NCI-H460 (cell line): Measurements from ENCODE around the gene NUP153. TPM values are rescaled to one million over a fixed set of nuclear protein-coding genes. Genes with fewer than 3 reads are reported as not detected.
"Not testable (repeated sequence)": the region's sequence is repeated elsewhere in the genome, so short reads cannot be mapped to it uniquely, and the experiment has no call there.

Experiments used
- DNase-seq: peaks from one replicate; pipeline ENCODE4 v3.0.0-alpha.2; 2016; ENCODE audit warnings: low read depth; ENCODE audit errors: extremely low read depth
- polyA plus RNA-seq: library from polyadenylated mRNA; depleted of rRNA; stranded (reverse); fragments of >200 nt; gene quantifications from 2 replicates; pipeline ENCODE4 v1.2.3, GENCODE V29; 2014; cell fraction: nucleus; rRNA removed
- total RNA-seq: library from RNA; depleted of rRNA; stranded (reverse); fragments of >200 nt; shearing (Covaris generic); gene quantifications from 2 replicates; pipeline ENCODE4 v1.2.3, GENCODE V29; 2014; rRNA removed

NUP153 gene
- 31.0 and 31.2 TPM in 2 replicates for total RNA-seq
- polyA plus RNA-seq = 22.3 and 26.2 TPM in 2 replicates

DNA sequence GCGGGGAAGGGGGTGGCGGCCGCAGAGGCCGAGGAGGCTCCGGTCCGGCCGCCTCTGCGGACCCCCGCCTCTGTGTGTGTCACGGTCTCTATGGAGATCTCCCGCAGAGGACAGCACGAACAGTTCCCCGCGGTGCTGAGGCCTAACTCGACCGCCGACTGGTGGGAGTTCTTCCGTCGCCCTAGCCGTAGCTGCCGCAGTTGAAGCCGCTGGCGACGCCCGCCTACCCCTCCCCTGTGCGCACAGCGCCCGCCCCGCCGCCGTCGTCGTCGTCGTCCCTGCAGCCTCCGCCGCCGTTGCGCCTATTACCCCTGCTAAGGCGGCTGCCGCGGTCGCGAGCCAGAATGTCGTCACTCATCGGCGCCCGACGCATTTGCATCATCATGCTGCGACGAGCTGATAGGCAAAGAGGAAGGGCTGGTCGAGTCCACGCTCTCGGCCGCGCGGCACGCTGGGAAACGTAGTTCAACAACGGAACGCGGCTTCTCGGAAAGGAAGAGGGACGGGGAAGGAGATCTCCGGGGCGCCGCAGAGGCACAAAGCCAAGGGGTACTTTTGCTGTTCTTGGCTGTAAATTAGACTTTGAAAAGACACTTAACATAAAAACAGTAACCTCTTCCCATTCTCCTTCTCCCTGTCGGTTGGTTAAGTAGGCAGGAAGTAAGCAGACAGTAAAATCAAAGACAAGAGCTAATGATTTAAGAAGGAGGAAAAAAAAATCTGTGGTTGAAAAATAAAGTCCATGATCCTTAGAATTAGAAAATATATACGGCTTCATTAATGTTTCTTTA is at the start of gene NUP153:
NUP153 (minus strand) TSS at position 346 of the 791 bp plus-strand sequence. CDS start 538 bp downstream, outside the sequence.
- DNase-seq = peak; percentile 96

DNA sequence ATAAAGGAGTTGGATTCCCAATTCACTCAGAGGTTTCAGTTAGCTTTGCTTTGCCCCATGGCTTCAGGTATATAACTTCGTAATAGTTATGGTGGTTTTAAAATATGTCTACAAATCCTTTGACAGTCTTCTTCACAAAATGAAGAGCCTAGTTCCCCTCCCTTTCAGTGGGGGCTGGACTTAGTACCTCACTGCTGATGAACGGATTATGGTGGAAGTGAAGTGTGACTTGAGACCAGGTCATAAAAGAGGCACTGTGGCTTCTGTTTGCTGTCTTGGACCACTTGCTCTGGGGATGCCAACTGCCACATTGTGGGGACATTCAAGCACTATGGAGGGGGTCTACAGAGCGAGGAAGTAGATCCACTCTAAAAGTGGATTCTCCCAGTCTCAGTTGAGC is 47.5 kb upstream of the NUP153 start:
- DNase-seq = no peak

DNA sequence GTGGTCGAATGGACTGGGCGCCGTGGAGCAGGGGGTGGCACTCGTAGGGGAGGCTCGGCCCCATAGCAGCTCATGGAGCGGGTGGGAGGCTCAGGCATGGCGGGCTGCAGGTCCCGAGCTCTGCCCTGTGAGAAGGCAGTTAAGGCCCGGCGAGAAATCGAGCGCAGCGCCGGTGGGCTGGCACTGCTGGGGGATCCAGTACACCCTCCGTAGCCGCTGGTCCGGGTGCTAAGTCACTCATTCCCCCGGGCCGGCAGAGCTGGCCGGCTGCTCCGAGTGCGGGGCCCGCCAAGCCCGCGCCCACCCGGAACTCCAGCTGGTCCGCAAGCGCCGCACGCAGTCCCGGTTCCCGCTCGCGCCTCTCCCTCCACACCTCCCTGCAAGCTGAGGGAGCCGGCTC is 38.6 kb upstream of the NUP153 start:
- DNase-seq = not testable (repeated sequence)

DNA sequence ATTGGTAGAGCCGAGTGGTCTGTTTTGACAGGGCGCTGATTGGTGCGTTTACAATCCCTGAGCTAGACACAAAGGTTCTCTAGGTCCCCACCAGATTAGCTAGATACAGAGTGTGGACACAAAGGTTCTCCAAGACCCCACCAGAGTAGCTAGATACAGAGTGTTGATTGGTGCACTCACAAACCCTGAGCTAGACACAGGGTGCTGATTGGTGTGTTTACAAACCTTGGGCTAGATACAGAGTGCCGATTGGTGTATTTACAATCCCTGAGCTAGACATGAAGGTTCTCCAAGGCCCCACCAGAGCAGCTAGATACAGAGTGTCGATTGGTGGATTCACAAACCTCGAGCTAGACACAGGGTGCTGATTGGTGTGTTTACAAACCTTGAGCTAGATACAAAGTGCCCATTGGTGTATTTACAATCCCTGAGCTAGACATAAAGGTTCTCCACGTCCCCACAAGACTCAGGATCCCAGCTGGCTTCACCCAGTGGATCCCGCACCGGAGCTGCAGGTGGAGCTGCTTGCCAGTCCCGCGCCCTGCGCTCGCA is 38.1 kb upstream of the NUP153 start:
- not testable (repeated sequence) for DNase-seq

DNA sequence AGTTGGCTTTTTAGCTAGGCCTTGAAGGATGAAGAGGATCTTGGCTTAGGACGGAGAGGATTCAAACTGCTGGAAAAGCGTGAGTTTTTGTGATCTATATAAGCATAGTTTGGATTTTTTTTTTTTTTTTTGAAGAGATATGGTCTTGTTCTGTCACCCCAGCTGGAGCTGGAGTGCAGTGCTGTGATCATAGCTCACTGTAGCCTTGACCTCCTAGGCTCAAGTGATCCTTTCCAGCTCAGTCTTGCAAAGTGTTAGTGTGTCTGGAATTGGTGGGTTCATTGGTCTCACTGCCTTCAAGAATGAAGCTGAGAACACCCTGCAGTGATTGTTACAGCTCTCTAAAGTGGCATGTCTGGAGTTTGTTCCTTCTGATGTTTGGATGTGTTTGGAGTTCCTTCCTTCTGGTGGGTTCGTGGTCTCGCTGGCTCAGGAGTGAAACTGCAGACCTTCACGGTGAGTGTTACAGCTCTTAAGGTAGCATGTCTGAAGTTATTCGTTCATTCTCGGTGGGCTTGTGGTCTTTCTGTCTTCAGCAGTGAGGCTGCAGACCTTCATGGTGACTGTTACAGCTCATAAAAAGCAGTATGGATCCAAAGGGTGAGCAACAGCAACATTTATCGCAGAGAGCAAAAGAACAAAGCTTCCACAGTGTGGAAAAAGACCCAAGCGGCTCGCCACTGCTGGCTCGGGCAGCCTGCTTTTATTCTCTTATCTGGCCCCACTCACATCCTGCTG is 37.5 kb upstream of the NUP153 start:
- no peak for DNase-seq

DNA sequence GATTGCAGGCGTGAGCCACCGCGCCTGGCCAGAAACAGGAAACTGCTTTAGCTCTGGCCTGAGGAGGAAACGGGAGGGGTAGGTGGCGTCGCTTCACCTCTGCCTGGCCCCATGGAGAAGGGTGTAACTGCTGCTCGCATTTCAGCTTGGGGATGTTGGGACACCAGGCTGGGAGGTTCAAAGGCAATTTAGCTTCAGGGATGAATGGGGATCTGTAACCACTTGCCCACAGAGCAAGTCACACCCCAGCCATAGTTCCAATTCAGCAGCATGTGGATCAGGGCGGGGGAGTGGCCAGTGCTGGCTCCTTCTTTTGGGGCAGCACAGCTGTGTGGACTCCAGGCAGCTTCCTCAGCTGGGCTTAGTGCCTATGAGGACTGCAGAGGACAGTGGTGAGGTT is 34.8 kb upstream of the NUP153 start:
- no peak for DNase-seq

DNA sequence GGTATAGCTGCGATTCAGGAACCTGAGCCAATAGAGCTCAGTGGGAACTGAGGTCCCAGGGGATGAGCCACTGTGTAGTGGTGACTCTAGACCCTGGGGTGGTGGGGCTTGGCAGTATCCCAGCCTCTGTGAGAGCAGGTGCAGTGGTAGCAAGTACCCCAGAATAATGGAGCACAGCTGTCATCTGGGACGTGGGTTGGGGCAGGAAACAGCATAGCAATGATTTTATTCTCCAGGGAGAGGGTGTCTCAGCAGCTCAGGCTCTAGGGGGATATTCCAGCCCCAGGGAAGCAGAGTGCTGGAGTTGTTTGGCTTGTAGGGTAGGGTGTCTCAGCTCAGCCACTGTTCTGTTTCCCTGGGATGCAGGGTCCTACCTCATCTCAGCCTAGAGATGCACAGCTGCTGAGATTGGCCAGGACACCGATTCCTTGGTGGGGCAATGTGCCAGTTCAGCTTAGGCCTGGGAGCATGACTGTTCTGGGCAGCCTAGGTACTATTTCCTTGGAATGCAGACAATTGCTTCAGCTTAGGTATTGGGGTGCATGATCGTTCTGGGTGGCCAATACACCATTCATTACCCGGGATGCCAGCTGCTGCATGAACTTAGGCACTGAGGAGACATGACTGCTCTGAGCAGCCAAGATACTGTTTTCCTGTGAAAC is 34.0 kb upstream of the NUP153 start:
- DNase-seq = no peak

DNA sequence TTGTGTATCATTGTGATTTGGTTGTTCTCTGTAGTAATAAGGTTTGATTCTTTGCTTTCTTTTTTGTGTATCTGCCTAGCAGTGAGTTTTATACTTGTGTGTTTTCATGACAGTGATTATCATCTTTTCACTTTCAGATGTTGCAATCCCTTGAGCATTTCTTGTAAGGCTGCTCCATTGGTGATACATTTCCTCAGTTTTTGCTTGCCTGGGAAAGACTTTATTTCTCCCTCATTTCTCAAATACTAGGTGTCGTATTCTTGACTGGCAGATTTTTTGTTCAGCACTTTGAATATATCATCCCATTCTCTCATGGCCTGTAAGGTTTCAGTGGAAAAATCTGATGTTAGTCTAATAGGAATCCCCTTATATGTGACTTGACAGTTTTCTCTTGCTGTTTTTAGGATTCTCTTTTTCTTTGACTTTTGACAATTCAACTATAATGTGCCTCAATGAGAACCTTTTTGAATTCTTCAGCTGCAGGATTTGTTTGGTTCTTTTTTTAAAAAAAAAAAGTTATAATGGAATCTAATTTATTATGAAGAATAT is 31.1 kb upstream of the NUP153 start:
- DNase-seq = no peak

DNA sequence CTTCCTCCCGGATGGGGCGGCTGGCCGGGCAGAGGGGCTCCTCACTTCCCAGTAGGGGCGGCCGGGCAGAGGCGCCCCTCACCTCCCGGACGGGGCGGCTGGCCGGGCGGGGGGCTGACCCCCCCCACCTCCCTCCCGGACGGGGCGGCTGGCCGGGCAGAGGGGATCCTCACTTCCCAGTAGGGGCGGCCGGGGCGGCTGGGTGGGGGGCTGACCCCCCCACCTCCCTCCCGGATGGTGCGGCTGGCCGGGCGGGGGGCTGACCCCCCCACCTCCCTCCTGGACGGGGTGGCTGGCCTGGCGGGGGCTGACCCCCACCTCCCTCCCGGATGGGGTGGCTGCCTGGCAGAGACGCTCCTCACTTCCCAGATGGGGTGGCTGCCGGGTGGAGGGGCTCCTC is 28.6 kb upstream of the NUP153 start:
- DNase-seq = not testable (repeated sequence)

DNA sequence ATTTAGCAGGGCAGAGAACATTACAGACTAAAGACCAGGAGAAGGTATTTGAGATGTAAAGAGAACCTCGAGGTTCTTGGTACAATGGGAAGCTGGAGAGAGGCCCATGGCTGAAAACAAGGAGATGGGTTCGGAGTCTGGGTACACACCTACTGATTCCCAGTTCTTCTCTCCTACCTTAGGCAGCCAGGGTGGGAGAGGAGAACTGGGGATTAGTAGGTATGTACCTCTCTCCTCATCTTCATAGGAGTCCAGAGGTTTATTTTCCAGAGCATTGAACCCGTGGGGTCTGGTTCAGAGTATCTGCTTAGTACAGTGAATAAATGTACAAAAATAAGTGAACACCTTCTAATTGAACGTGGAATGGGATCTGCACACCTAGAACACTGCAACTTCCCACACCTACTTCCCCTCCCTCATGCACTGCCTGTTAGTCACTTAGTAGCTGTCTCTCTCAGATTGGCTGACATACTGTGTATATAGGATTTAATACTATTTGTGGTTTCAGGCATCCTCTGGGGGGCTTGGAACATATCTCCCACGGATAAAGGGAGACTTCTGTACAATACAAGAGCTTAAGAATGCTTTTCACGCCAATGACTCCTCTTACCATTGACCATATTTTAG is 23.5 kb upstream of the NUP153 start:
- DNase-seq = no peak

DNA sequence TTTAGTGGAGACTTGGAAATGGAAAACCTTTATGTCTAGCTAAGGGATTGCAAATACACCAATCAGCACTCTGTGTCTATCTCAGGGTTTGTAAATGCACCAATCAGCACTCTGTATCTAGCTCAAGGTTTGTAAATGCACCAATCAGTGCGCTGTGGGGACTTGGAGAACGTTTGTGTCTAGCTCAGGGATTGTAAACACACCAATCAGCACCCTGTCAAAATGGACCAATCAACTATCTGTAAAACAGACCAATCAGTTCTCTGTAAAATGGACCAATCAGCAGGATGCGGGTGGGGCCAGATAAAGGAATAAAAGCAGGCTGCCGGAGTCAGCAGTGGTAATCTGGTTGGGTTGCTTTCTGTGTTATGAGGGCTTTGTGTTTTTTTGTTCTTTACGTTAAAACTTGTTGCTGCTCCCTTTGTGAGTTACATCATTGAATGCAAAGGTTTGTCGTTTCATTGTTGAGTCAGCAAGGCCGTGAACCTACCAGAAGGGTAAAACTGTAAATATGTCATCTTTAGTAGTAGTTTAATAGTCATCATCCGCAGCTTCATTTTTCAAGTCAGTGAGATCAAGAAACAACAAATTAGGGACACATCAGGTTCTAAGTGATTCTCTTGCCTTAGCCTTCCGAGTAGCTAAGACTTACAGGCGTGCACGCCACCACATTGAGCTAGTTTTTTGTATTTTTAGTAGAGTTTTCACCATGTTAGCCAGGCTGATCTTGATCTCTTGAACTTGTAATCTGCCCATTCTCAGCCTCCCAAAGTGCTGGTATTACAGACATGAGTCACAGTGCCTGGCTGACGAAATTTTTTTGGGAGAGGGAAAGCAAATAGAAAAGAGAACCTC is 22.7 kb upstream of the NUP153 start:
- no peak for DNase-seq

DNA sequence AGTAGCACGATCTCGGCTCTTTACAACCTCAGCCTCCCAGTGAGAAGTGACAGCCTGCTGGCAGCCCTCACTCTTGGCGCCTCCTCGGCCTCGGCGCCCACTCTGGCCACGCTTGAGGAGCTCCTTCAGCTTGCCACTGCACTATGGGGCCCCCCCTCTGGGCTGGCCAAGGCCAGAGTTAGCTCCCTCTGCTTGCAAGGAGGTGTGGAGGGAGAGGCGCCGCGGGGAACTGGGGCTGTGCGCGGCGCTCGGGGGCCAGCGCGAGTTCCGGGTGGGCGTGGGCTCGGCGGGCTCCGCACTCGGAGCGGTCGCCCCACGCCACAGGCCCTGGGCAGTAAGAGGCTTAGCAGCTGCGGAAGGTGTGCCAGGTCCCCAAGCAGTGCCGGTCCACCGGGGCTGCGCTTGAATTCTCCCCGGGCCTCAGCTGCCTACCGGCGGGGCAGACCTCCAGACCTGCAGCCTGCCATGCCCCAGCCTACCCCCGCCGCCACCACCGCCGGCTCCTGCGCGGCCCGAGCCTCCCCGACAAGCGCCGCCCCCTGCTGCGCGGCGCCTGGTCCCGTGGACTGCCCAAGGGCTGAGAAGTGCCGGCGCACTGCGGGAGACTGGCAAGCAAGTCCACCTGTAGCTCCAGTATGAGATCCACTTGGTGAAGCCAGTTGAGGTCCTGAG is 22.0 kb upstream of the NUP153 start:
- no peak for DNase-seq

DNA sequence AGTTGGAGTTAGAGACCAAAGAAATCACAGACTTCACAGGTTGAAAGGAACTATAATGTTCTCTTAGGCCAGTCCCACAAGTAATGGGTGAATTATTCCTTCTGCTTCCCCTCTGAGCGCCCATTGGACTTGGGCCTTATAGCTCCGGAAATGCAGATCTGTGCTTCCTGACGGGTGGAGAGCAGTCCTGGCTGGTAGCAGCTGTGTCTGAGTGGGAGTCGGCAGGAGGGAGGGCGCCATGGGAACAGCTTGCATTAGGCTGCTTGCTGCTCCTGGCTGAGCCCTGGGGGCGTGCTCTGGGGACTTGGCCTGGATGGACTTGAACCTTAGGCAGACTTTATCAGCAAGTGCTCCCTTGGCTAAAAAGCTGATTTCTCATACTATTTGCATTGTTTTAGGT is 18.4 kb upstream of the NUP153 start:
- no peak for DNase-seq

DNA sequence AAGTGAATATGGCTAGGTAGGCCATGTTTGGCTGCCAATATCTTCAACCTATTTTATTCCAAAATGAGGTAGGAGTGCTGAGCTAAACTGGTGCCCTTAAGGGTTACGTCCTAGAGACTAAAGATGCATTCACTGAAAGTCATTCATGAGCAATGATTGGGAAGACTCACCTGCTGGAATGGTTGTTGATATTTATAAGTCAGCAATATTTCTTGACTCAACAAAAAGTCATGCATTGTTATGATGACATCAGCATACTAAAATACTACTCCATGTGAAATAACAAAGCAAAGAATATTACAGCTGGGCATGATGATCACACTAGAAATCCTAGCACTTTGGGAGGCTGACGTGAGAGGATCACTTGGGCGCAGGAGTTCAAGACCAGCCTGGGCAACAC is 17.6 kb upstream of the NUP153 start:
- DNase-seq = no peak

DNA sequence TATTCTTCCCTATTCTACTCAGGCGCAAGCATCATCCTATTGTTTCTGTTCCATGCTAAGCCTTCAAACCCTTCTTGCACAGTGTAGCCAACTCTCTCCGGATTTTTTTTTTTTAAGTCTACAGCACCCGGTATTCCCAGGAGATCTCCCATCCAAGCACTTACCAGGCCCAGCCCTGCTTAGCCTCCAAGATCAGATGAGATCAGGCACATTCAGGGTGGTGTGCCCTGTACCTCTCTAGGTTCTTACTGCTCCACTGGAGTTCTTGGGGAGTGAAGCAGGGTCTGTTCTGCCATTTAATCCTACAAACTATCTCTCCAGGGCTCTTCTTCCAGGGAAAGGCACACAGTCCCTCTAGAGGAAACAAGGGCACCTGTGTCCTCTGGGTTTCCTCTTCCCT is 14.9 kb upstream of the NUP153 start:
- DNase-seq = no peak

DNA sequence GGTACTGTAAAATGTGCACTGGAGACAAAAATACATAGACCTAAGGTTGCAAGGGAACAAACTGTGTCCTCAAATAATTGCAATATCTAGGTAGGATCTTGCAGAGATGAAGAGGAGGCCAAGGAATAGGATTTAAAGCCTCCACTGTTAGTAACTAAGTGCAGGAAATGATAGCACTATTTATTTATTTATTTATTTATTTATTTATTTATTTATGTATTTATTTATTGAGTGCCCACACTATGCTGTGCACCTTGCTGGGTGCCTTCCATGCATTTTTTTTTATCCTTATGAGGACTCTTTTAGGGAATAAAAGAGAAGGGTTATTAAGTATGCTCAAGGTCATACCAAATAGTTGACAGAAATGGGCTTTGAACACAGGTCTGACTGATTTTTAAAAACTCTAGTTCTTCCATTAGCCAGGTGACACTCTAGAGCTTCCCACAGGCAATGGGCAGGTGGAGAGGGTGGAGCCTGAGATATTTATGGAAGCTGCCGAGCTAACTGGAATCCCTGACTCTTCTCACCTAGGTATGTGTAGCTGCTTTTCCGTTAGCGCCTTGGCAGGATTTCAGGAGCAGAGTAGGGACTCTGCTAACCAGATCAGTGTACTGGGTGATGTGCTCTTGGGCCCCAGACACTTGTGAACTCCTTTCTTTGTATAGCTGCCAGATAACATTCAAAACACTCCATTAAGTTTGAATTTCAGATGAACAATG is 12.8 kb upstream of the NUP153 start:
- DNase-seq = no peak

DNA sequence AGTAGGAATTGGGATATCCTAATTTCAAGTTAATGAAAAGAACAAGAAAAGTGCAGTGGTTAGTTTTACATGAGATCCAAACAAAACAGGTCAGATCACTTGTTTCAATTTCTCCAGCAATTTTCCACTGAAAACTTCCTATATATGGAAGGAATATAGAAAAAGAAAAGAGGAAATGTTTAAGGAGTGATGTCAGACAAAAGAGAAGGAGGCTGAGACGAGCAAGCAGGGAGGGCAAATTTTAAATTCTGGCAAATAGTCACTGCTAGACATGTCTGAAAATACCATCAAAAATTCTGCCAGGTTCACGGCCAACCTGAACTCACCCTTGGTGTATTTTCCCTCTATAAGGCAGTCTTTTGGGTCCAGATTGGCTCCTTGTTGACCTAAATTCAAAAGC is 9.5 kb upstream of the NUP153 start:
- no peak for DNase-seq
